MM.1S (cell line): Measurements from ENCODE around the gene ANTKMT.

Experiments used
- EZH2 ChIP-seq: fragments of 300-600 bp; sonication (generic); optimal IDR thresholded peaks from 2 replicates; pipeline ENCODE3; 2017; ENCODE audit warnings: low read depth, mild to moderate bottlenecking, antibody characterized with exemption, low read length, mixed read lengths
- EZH2phosphoT487 ChIP-seq: fragments of 300-600 bp; sonication (generic); IDR thresholded peaks from 2 replicates; pipeline ENCODE4 v1.6.1; 2018; ENCODE audit warnings: antibody characterized with exemption, low read length
- TF ChIP-seq, protein P1 (sequence below): fragments of 300-600 bp; sonication (generic); IDR thresholded peaks from 2 replicates; pipeline ENCODE4 v1.5.1; 2016; ENCODE audit warnings: antibody characterized with exemption, low read length, mixed read lengths

DNA sequence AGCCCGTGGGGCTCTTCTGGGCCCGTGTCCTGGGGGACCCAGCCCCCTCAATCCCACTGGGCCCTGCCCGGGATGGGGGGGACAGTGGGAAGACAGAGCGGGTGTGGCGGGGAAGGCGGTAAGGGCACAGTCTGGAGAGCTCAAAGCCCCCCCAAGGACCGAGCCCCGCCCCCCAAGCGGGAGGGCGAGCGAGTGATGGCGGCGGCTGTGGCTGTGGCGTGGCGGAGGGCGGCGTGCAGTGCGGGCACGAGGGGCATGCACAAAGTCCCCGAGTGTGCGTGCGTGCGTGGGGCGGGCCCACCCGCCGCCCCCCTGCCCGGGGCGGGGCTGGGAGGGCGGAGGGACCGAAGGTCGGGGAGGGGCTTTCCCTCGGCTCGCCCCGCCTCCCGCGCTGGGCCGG is 27.2 kb upstream of the ANTKMT start:
- TF ChIP-seq, protein P1, sequence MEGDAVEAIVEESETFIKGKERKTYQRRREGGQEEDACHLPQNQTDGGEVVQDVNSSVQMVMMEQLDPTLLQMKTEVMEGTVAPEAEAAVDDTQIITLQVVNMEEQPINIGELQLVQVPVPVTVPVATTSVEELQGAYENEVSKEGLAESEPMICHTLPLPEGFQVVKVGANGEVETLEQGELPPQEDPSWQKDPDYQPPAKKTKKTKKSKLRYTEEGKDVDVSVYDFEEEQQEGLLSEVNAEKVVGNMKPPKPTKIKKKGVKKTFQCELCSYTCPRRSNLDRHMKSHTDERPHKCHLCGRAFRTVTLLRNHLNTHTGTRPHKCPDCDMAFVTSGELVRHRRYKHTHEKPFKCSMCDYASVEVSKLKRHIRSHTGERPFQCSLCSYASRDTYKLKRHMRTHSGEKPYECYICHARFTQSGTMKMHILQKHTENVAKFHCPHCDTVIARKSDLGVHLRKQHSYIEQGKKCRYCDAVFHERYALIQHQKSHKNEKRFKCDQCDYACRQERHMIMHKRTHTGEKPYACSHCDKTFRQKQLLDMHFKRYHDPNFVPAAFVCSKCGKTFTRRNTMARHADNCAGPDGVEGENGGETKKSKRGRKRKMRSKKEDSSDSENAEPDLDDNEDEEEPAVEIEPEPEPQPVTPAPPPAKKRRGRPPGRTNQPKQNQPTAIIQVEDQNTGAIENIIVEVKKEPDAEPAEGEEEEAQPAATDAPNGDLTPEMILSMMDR, result no peak
- TF ChIP-seq EZH2phosphoT487 (no peak), EZH2 (no peak)
